Panc1 (cell line): ENCODE measurements around the gene BRICD5.

Source experiments
- POLR2AphosphoS5 ChIP-seq: IDR thresholded peaks from 2 replicates; pipeline ENCODE4 v1.6.1; 2012; ENCODE audit warnings: mild to moderate bottlenecking, low read depth, low read length, moderate library complexity
- SIN3A ChIP-seq: IDR thresholded peaks from 2 replicates; pipeline ENCODE4 v1.6.1; 2012; ENCODE audit warnings: low read depth, mild to moderate bottlenecking, low read length, moderate library complexity, borderline replicate concordance; ENCODE audit not compliant: insufficient read depth
- TCF7L2 ChIP-seq: IDR thresholded peaks from 2 replicates; pipeline ENCODE4 v1.6.1; 2011; ENCODE audit warnings: mild to moderate bottlenecking, low read depth, low read length, inconsistent platforms
- TF ChIP-seq, protein P1 (sequence below): fragments of 450-650 bp; IDR thresholded peaks from 2 replicates; pipeline ENCODE4 v1.5.1; 2017; ENCODE audit warnings: mild to moderate bottlenecking
- TF ChIP-seq, protein P2 (sequence below), 2 experiments: IDR thresholded peaks; 2 replicates each; pipeline ENCODE4 v1.6.1; 2011 to 2012; ENCODE audit warnings: low read depth in 2 of 2, control low read depth in 1 of 2, low read length in 1 of 2, mild to moderate bottlenecking in 1 of 2, moderate library complexity in 1 of 2; ENCODE audit not compliant: insufficient read depth in 1 of 2

DNA sequence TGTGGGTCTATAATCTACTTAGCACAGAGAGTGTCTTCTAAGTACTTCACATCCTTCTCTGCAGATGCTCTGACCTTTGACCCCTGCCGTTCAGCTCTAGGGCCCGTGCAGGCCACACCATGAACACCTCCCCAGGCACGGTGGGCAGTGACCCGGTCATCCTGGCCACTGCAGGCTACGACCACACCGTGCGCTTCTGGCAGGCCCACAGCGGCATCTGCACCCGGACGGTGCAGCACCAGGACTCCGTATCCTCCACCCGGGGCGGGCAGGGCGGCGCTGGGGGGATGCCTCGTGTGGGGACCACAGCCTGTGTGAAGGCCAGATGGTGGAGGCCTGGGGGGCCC is 4.7 kb downstream of the BRICD5 start:
- TF ChIP-seq, protein P1, sequence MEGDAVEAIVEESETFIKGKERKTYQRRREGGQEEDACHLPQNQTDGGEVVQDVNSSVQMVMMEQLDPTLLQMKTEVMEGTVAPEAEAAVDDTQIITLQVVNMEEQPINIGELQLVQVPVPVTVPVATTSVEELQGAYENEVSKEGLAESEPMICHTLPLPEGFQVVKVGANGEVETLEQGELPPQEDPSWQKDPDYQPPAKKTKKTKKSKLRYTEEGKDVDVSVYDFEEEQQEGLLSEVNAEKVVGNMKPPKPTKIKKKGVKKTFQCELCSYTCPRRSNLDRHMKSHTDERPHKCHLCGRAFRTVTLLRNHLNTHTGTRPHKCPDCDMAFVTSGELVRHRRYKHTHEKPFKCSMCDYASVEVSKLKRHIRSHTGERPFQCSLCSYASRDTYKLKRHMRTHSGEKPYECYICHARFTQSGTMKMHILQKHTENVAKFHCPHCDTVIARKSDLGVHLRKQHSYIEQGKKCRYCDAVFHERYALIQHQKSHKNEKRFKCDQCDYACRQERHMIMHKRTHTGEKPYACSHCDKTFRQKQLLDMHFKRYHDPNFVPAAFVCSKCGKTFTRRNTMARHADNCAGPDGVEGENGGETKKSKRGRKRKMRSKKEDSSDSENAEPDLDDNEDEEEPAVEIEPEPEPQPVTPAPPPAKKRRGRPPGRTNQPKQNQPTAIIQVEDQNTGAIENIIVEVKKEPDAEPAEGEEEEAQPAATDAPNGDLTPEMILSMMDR: no peak
- TF ChIP-seq, protein P2, sequence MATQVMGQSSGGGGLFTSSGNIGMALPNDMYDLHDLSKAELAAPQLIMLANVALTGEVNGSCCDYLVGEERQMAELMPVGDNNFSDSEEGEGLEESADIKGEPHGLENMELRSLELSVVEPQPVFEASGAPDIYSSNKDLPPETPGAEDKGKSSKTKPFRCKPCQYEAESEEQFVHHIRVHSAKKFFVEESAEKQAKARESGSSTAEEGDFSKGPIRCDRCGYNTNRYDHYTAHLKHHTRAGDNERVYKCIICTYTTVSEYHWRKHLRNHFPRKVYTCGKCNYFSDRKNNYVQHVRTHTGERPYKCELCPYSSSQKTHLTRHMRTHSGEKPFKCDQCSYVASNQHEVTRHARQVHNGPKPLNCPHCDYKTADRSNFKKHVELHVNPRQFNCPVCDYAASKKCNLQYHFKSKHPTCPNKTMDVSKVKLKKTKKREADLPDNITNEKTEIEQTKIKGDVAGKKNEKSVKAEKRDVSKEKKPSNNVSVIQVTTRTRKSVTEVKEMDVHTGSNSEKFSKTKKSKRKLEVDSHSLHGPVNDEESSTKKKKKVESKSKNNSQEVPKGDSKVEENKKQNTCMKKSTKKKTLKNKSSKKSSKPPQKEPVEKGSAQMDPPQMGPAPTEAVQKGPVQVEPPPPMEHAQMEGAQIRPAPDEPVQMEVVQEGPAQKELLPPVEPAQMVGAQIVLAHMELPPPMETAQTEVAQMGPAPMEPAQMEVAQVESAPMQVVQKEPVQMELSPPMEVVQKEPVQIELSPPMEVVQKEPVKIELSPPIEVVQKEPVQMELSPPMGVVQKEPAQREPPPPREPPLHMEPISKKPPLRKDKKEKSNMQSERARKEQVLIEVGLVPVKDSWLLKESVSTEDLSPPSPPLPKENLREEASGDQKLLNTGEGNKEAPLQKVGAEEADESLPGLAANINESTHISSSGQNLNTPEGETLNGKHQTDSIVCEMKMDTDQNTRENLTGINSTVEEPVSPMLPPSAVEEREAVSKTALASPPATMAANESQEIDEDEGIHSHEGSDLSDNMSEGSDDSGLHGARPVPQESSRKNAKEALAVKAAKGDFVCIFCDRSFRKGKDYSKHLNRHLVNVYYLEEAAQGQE (IDR thresholded peaks at IDR 0.05; ENCODE audit: insufficient read depth in 1 of 2, low read depth in 2 of 2, low read length in 1 of 2): no peak
- TF ChIP-seq POLR2AphosphoS5 (no peak), SIN3A (no peak), TCF7L2 (no peak)
